HT-29 (cell line): ENCODE results near the gene OR5AU1. TPM values are rescaled to one million over a fixed set of nuclear protein-coding genes. Genes with fewer than 3 reads are reported as not detected.

Experiments
- DNase-seq: peaks from one replicate; pipeline ENCODE4 v3.0.0-alpha.2; 2015; ENCODE audit warnings: low spot score
- total RNA-seq: library from RNA; depleted of rRNA; stranded (reverse); fragments of >200 nt; shearing (Covaris generic); gene quantifications from 2 replicates; pipeline ENCODE4 v1.2.3, GENCODE V29; 2014; rRNA removed

Gene OR5AU1
- total RNA-seq, result not detected in 2 replicates

DNA sequence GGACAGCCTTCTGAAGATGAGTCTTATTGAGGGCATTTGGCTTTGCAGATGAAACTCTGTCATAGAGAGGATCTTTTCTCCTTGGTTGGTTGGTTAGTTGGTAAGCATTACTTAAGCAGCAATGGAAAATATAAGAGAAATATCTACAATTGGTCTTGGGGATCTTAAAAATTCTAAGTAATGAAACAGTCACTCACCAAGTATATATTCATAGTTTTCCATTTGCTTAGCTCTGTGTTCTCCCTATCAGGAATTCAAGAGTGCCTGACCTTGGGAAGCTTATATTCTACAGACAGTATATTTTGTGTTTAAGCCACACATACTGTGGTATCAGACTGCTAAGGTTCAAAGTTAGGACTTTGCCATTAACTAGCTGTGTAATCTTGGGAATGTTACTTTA is at the start of gene OR5AU1:
Gene OR5AU1, minus strand, starts transcription at position 101 of the 400 bp plus-strand sequence. CDS start 191 bp downstream, outside the sequence.
- no peak for DNase-seq

GRCh38 chr14:21205026-21205677 is 49.3 kb upstream of the OR5AU1 start:
- no peak for DNase-seq

- no peak for DNase-seq
Observed at GRCh38 chr14:21204167-21205025, 48.5 kb upstream of the OR5AU1 start.

- DNase-seq, result no peak
Observed at GRCh38 chr14:21203470-21204166, 47.8 kb upstream of the OR5AU1 start.

DNA sequence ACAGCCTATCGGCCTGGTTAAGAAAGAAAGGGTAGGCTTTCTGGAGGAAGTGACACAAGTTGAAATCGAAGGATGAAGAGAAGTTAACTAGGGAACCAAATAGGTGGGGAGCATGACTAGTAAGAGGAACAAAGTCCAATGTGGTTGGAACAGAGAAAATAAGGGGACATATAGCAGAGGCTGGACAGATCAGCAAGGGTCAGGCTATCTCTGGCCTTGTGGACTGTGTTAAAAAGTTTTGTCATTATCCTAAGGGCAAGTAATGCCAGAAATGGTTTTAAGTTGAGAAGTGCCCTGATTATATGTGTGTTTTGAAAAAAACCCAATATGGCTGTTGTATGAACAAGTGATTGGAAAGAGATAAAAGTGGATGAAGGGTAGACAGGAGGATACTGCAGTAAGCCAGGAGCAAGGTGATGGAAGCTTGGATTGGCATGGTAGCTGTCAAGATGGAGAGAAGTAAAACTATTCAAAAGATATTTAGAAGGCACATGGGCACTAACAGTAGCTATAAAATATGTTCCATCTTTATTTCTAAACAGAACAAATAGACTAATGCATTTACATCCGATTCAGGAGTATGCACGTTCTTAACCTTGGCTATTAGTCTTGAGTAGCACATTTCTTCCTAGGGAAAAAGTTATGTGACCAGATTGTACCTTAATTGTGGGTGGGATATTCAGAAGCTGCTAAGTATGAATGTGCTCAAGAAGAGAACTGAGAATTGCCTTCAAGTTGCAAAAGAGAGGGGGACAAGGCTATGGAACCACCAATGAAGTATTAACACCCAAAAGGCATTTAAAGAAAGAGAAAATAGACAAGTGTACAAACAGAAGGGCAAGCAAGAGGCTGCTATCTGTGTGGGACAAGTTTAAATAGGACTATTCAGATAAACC is 46.8 kb upstream of the OR5AU1 start:
- no peak for DNase-seq

DNA sequence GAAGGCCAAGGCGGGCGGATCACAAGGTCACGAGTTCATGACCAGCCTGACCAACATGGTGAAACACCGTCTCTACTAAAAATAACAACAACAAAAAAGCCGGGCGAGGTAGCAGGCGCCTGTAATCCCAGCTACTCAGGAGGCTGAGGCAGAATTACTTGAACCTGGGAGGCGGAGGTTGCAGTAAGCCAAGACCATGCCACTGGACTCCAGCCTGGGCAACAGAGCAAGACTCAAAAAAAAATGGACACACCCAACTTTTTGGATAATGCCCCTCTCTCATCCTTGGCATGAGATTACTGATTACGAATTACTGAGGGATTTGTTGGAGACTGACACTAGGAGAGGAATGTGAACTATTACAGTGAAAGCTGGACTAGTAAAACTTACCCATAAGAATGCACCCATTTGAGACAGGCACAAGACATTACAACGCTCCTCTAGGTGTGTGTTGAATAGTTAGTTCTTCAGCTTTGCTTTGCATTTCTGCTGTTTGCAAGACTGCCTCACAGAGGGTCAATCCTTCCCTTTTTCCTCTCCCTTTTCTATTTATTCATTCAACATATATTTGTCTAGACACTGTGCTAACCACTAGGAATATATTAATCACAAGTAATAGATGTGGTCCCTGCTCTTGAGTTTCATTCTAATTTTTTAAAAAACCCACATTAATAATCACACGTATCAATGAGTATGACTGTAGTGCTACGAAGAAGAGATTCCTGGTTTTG is 46.0 kb upstream of the OR5AU1 start:
- DNase-seq, result no peak

DNA sequence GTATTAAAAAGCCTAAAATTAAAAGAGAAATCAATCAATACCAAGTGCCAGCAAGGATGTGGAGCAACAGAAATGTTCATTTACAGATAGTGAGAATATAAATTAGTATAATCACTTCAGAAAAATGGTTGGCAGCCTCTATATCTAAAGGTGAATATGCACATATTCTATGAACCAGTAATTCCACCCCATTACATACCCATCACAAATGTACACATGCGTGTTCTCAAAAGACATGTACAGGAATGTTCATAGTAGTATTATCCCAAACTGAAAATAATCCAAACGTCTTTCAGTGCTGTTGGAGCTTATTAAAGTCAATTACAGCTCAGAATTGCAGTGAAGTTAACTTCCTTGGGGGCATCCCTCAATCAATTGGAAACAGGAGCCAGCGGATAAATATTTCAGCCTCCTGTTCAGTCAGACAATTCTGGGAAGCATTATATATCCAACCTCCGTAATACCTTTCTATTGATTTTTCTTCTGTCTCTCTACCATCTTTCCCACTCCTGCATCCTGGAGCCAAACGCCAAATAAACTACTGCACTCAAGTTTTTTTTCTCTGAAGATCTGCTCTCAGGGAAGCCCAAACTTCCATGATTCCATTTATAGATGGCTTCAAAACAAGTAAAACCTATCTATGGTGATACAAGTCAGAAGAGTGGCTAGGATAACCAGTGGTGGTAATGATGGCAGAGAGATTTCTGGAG is 45.0 kb upstream of the OR5AU1 start:
- no peak for DNase-seq

DNA sequence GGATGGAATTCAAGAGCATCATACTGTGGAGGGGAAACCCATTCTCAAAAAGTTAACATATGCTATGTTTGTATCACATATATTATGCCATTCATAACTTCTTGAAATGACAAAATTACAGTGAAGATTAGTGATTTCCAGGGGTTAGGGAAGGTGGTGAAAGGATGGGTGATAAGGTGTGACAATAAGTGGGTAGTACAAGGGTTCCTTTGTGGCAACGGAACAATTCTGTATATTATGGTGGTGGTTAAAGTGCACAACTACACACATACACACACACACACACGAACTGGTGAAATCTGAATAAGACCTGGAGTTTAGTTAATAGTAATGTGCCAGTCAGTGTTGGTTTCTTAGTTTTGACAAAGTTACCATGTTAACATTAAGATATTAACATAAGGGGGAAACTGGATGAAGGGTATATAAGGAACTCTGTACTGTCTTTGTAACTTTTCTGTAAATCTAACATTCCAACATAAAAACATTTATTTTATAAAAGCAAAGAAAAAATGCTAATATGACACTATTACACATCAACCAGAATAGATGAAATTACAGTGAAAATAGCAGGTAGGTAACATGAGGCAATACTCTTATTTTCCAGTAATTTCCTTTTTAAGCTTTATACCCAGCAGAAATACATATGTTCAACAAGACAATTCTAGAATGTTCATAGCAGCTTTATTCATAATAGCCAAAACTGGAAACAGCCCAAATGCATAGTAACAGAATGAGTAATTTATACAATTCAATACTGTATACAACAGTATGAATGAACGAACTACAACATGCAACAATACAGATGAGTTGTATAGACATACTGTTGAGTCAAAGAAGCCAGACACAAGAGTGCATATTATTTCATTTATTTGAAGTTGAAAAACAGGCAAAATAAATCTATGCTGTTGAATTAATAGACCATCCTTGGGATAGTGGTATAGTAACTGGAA is 44.0 kb upstream of the OR5AU1 start:
- no peak for DNase-seq

GRCh38 chr14:21197418-21198205 is 41.7 kb upstream of the OR5AU1 start:
- no peak for DNase-seq

DNA sequence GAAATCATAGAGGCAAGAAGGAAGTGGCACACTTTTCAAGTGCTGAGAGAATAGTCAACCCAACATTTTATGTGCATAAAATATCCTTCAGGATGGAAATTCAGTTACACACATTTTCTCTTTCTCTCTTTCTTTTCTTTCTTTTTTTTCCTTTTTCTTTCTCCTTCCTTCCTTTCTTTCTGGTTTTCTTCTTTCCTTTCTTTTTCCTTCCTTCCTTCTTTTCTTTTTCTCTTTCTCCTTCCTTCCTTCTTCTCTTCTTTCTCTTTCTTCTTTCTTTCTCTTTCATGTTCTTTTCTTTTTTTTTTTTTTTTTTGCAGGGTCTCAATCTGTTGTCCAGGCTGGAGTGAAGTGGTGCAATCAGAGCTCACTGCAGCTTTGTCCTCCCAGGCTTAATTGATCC is 38.7 kb upstream of the OR5AU1 start:
- DNase-seq, result no peak

DNA sequence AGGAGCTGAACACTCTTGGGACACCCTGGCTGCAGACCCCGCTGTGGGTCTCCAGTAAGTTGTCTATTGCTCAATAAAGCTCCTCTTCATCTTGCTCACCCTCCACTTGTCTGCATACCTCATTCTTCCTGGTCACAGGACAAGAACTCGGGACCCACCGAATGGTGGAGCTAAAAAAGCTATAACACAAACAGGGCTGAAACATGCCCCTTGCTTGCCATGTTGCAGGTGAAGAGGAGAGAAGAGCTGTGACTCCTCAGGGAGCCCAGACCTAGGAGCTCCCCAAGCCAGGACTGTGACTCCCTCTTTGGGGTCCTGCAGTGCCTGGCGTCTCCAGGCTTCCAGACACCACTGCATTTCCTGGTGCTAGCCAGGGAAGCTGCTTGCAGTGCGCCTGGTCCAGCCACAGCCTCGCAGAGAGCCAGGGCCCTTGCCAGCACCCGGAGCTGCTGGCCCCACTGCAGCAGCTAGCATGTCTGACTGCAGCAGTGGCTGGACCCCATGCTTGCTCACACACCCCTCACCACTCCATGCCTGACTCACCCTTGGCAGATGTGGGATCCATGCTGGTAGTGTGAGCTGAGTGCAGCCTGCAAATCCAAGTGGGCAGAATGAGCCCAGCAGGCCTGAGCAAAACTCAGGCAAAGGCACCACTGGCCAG is 37.1 kb upstream of the OR5AU1 start:
- DNase-seq, result no peak

DNA sequence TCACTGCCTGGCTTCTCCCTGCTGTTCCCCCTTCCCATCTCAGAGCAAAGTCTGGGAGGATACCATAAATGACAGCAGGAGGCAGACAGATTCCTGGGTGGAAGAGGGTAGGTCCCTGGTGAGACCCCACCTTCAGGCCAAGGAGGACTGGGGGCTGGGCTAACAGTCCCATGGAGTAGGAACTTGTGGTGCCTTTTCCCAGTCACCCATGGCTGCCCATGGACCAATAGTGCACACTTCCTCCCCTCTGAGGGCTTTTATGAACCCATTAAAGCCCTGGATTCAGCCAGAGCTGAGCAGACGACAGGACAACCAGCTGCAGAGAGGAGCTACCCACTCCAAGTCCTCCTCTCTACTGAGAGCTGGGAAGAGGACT is 36.6 kb upstream of the OR5AU1 start:
- no peak for DNase-seq

GRCh38 chr14:21191809-21192446 is 36.1 kb upstream of the OR5AU1 start:
- no peak for DNase-seq

DNA sequence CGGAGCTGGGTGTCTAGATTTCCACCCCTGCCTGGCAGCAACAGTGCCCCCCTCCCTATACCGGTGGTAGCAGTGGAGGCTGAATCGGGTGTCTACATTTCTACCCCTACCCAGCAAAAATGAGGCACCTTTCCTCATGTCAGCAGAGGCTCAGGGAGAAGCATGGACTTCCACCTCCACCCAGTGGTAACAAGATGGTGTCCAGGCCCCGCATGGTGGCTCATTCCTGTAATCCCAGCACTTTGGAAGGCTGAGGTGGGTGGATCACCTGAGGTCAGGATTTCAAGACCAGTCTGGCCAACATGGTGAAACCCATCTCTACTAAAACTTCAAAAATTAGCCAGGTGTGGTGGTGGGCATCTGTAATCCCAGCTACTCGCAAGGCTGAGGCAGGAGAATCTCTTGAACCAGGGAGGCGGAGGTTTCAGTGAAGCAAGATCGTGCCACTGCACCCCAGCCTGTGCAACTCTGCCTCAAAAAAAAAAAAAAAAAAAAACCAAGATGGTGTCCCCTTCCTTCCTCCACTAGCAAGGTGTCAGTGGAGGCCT is 35.5 kb upstream of the OR5AU1 start:
- DNase-seq, result no peak

DNA sequence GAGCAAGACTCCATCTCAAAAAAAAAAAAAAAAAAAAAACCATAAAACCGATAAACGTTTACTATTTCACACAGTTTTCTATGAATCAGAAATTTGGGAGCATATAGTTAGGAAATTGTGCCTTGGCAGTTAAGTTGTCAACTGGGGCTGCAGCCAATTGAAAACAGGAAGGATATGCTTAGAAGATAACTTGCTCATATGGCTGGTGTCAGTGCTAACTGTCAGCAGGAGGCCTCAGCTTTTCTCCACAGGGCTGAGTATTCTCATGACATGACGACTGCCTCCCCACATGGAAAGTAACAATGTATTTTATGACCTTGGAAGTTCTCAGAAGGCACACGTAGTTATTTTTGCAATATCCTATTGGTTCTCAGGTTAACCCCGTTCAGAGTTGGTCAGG is 29.6 kb upstream of the OR5AU1 start:
- DNase-seq, result no peak

GRCh38 chr14:21184254-21184653 is 28.4 kb upstream of the OR5AU1 start:
- no peak for DNase-seq

GRCh38 chr14:21182166-21182565 is 26.3 kb upstream of the OR5AU1 start:
- DNase-seq, result no peak
